ENCODE data around the gene ELMO1.

ELMO1 gene

GRCh38 chr7:37193775-37194135 lies 254.9 kb downstream of the ELMO1 start:
- no peak for TF ChIP-seq CTCF (IDR thresholded peaks at IDR 0.05; ENCODE audit: control extremely low read depth, extremely low read depth, low read depth, missing control alignments)
- POLR2A ChIA-PET: no interaction called here
- CTCF ChIA-PET: interaction anchor here (0.9 to 1.8 kb wide), 4 partner anchors 12 to 753 kb away, joined by 3 to 6 read pairs (median 4); no protein-coding TSS in a partner anchor
- DNase-seq (ENCODE audit: extremely low spot score): no peak

- POLR2A ChIA-PET: no interaction called here
- no peak for DNase-seq (ENCODE audit: extremely low spot score)
- CTCF ChIA-PET: interaction anchor here (0.9 to 2.9 kb wide), 6 partner anchors 8 to 752 kb away, joined by 3 to 11 read pairs (median 4); no protein-coding TSS in a partner anchor
- no peak for TF ChIP-seq CTCF (IDR thresholded peaks at IDR 0.05; ENCODE audit: control extremely low read depth, extremely low read depth, low read depth, missing control alignments)
These were observed 255.4 kb downstream of the ELMO1 start for GRCh38 chr7:37193087-37193774.

GRCh38 chr7:37191797-37192196 lies 256.9 kb downstream of the ELMO1 start:
- DNase-seq (ENCODE audit: extremely low spot score): no peak
- no peak for TF ChIP-seq CTCF (IDR thresholded peaks at IDR 0.05; ENCODE audit: control extremely low read depth, extremely low read depth, low read depth, missing control alignments)
- ChIA-PET POLR2A (no interaction called here), CTCF (interaction anchor here (1.9 to 2.9 kb wide), 2 partner anchors 9 to 10 kb away, joined by 5 to 11 read pairs; no protein-coding TSS in a partner anchor)

- ChIA-PET POLR2A (no interaction called here), CTCF (interaction anchor here (0.9 kb wide), 1 partner anchor 12 kb away, joined by 3 read pairs; no protein-coding TSS in a partner anchor)
- no peak for TF ChIP-seq CTCF (IDR thresholded peaks at IDR 0.05; ENCODE audit: control extremely low read depth, extremely low read depth, low read depth, missing control alignments)
- no peak for DNase-seq (ENCODE audit: extremely low spot score)
These were observed 261.5 kb downstream of the ELMO1 start for GRCh38 chr7:37187179-37187578.

- DNase-seq (ENCODE audit: extremely low spot score): no peak
- ChIA-PET CTCF (interaction anchor here (0.9 kb wide), 1 partner anchor 12 kb away, joined by 3 read pairs; no protein-coding TSS in a partner anchor), POLR2A (no interaction called here)
- TF ChIP-seq CTCF (IDR thresholded peaks at IDR 0.05; ENCODE audit: control extremely low read depth, extremely low read depth, low read depth, missing control alignments): no peak
These were observed 261.9 kb downstream of the ELMO1 start for GRCh38 chr7:37186753-37187152.

GRCh38 chr7:37181550-37181932 lies 267.1 kb downstream of the ELMO1 start:
- ChIA-PET CTCF (interaction anchor here (0.6 to 5.8 kb wide), 81 partner anchors 10 to 1196 kb away, joined by 3 to 91 read pairs (median 5); no protein-coding TSS in a partner anchor), POLR2A (no interaction called here)
- DNase-seq (ENCODE audit: extremely low spot score): no peak
- TF ChIP-seq CTCF (IDR thresholded peaks at IDR 0.05; ENCODE audit: control extremely low read depth, extremely low read depth, low read depth, missing control alignments): no peak
